Stimulated activated CD4-positive, alpha-beta T cell treated with anti-CD3 and anti-CD28 coated beads, Interleukin-15, amount 100 ng/mL, for 48 hours (primary cell): ENCODE measurements around the gene STIMATE.

Experiments
- DNase-seq, 2 donors: peaks; one replicate each; pipeline ENCODE4 v3.0.0-alpha.2; 2020; ENCODE audit warnings: low read depth in 2 of 2

STIMATE gene

DNA sequence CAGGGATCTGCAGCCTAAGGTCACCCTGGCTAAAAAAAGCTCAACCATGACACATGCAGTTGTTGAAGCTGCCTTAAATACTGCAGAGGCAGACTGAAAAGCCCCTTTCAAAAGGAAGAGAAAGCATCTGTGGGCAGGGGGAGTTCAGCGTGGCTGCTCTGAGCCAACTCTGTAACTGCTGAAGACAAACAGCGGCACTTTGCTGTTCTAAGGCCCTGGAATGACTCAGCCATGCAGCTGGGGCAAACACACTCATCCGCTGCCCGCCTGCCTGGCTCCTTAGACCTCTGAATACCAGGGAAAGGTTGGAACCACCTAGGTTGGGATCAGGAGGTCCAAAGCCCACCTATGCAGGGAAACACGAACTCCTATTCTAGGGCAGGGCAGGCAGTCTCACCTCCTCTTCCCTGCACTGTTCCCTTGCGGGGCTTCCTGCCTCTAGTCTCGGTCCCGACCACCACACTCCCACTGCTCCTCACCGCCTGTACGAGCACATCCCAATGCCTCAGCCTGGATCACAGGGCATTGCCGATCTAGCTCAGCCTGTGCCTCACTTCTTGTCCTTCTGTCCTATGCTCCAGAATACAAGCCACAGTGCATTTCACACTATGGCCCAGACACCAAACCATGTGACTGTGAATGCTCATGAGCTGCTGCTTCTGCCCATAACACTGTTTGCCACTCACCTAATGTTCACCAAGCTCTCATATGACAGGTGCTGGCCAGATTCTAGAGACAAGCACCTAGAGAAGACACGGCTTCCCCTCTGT, 56.0 kb downstream of the STIMATE start:
- no peak for DNase-seq

- no peak for DNase-seq
Measured at GRCh38 chr3:52839892-52840545, 57.3 kb downstream of the STIMATE start.

GRCh38 chr3:52839268-52839575, 58.1 kb downstream of the STIMATE start:
- no peak for DNase-seq

DNA sequence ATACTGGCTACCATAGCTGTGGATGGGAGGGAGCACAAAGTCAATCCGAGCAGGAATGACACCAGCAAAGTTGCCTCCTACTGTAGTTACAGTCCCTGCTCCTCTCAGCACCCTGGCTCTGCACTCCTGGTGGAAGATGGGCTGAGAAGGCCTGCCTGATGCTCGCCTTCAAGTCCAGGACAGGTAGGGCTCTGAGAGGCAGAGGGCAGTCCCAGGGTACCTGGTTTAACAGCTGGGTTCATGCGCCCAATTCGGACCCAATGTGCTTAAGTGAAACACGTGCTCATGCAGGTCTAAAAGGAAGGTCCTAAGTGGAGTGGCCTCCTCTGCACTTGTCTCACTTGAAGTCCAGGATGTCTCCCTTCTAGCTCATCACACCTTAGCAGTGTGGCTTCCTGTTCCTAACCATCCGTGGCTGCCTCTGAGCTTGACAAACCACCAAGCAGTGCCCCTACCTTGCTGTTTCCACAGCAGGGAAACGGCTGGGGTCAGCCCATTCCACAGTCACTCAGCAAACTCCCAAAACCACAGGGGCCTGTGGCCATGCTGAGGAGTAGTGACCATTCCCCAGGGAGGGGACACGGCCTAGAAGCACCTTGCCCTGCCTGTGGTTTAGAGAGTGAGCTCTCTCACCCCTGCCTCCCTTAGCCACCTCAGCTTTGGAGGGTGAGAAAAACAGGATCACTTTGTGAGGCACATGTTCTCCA, 58.6 kb downstream of the STIMATE start:
- no peak for DNase-seq

DNA sequence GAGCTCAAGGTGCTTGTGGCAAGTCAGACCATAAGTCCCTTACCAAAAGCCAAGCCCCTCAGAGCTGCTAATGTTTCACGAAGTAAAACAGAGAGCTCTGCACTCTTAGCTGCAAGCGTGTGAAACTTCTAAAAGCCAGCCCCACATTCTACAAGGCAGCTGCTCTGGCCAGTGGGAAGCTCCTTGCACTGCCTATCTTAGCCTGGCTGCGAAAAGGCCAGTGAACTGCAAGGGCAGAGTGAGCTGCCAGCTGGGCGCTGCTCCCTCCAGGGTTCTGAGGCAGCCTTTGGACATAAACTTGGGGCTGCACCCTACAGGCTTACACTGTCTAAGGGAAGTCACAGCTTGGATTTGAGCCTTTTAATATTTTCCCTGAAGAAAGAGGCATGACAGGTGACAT, 60.4 kb downstream of the STIMATE start:
- no peak for DNase-seq

- DNase-seq, result no peak
Measured at GRCh38 chr3:52836471-52836845, 60.9 kb downstream of the STIMATE start.

DNA sequence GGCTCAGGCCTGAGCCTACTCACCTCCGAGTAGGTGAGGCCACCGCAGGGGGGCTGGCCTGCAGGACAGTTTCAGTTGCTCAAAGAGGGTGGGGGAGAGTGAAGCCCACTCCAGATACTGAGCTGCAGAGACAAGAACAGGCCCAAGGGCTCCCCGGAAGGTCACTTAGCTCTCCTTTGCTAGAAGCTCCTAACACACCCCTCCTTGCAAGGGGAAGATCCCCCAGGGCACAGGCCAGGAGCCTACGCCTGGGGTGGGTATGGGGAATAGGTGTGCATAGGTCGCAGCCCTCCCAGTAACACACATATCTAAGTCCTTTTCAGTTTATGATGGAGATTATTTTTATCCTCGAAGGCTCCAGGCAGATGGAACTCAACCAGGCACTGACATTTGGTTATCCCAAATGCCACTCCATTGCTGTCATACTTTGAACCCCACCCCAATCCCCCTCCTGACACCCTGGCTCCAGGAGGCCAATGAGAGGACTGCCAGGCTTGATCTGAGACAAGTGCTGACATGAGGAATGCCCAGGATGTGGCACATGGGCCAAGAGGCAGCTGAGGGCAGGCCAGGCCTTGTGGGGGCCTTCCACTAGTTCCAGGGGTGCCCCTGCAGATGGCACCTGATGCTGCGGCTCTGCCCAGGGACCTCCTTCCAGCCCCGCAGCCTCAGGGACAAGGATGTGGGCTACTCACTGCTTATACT, 61.4 kb downstream of the STIMATE start:
- no peak for DNase-seq

- no peak for DNase-seq
Measured at GRCh38 chr3:52834871-52835501, 62.4 kb downstream of the STIMATE start, which contains the start of gene MUSTN1. MUSTN1 (minus strand) TSS chr3:52835019; CDS start chr3:52834948, 71 bp downstream.

DNA sequence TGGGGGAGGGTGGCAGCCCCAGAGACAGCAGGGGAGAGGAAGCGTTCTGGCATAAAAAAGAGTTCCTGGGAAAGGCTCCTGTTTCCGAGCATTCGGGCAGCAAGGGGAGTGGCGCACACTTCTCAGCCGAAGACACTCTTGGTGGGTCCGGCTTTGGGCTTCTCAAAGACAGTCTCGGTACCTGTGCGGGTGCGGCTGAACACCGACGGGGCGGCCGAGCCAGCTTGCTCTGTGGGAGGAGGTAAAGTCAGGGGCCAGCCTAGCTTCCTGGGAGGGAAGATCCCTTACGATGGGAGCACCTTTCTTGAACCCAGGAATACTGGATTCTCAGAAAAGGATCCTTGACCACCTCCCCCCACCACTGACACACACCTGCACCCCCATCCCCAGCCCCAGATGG, 64.1 kb downstream of the STIMATE start:
- DNase-seq, result no peak

- DNase-seq, result no peak
Measured at GRCh38 chr3:52831500-52832301, 65.6 kb downstream of the STIMATE start.

GRCh38 chr3:52830535-52831258, 66.7 kb downstream of the STIMATE start, which contains the start of gene ITIH4:
ITIH4 (minus strand) TSS chr3:52830672; CDS start chr3:52830642, 30 bp downstream.
- no peak for DNase-seq

DNA sequence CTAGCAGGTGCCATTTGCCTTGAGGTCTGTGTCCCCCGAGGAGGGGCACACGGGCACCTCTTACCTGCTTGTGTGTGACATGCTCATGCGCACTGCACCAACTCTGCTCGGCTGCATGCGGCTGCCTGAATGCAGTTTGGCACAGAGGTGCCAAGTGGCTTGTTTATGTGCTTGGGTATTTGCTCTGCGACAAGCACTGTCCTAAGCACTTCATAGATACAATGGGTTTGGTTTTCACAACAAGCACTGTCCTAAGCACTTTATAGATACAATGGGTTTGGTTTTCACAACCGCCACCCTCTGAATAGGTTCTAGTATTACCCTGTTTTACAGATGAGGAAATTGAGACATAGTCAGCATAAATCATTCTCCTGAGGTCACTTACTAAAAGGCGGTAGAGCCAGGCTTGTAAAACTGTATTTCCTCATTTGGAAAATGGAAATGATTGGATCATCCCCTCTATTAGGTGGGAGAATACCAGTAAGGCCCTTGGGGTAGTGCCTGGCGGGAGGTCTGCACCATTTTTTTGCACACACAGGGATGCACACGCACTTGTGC, 67.4 kb downstream of the STIMATE start:
- DNase-seq, result no peak

DNA sequence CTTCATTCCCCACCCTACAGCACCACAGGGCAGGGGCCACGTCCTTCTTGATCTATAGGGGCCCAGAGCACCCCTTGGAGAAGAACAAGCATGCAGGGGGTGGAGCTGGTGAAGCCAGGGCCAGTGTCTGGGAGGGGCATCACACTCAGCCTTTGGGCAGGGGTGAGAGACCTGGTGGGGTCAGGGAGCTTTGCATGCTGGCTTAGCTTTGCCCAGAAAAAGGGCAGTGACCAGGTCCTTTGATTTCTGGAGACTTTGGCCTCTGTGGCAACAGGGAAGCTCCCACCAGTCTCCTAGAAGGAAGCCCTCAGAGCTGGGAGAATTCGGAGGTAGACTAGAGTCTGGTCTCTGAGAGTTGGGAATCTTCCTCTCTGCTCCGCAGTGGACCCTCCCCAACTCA, 67.9 kb downstream of the STIMATE start:
- no peak for DNase-seq

DNA sequence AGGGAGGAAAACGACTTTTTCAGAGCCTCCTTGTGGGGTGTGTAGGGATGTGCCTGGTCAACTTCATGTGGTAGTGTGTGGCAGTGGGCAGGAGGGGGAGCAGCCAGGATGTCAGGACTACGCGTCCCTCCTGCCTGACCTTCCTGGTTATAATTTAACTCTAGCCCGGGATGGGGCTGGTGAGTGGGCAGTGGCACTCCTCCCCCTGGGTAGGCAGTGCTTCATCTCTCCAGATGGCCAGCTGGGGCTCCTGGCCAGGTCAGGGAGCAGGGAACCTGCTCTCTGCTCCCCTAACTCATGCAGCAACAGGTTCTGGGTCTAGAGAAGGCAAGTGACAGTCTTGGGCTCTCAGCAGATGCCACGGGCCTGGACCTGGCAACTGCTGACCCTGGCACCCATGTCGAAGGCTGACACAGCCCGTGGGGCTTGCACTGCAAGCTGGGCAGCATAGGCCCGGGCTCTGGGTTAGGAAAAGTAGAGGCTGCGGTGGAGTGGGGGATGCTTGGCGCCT, 69.4 kb downstream of the STIMATE start:
- no peak for DNase-seq

- no peak for DNase-seq
Measured at GRCh38 chr3:52827441-52827840, 69.9 kb downstream of the STIMATE start.

- no peak for DNase-seq
Measured at GRCh38 chr3:52824037-52824436, 73.3 kb downstream of the STIMATE start.

GRCh38 chr3:52822363-52822762, 75.0 kb downstream of the STIMATE start:
- DNase-seq, result no peak

- DNase-seq, result peak; percentile 10 to 12
Measured at GRCh38 chr3:52820736-52821135, 76.6 kb downstream of the STIMATE start.

- no peak for DNase-seq
Measured at GRCh38 chr3:52819936-52820335, 77.4 kb downstream of the STIMATE start.

DNA sequence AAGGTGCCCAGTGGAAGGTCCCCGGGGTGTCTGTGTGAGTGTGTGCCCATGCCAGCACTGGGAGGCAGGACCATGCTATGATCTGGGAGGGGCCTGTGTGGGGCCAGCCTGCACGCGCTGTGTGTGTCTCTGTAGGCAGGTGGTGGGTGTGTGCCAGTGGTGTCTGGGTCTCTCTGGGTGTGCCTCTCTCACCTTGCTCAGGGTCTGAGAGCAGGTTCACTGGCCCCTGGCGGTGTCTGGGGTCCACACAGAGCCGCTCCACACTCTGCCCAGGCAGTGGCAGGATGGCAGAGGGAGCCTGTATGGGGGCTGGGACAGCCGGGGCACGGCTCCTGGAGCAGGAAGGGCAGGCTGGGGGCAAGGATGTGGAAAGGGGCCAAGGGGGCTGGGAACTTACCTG, 79.5 kb downstream of the STIMATE start:
- no peak for DNase-seq
